ENCODE data around the gene SLCO4A1. TPM values are rescaled to one million over a fixed set of nuclear protein-coding genes. Genes with fewer than 3 reads are reported as not detected.

The SLCO4A1 gene
- total and polyA plus RNA-seq, 9 of the 15 experiments (the other 6 are each of a cell fraction or from before 2014, with no cell fraction given): 1.6 to 21.9 (median 12.8) TPM

GRCh38 chr20:62642666-62643520, 590 bp downstream of the SLCO4A1 start (continued):
- TF ChIP-seq SIN3A (IDR thresholded peaks at IDR 0.05; ENCODE audit: borderline replicate concordance in 2 of 2, control insufficient read depth in 1 of 2, low read depth in 2 of 2, low read length in 2 of 2): peak in 1 of 2 experiments; percentile 24; a peak in 1 of 4 replicates
- TF ChIP-seq, protein P1, sequence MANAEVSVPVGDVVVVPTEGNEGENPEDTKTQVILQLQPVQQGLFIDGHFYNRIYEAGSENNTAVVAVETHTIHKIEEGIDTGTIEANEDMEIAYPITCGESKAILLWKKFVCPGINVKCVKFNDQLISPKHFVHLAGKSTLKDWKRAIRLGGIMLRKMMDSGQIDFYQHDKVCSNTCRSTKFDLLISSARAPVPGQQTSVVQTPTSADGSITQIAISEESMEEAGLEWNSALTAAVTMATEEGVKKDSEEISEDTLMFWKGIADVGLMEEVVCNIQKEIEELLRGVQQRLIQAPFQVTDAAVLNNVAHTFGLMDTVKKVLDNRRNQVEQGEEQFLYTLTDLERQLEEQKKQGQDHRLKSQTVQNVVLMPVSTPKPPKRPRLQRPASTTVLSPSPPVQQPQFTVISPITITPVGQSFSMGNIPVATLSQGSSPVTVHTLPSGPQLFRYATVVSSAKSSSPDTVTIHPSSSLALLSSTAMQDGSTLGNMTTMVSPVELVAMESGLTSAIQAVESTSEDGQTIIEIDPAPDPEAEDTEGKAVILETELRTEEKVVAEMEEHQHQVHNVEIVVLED (CRISPR knock-in tag; IDR thresholded peaks at IDR 0.05): no peak
- 0 out of 4 replicates have a peak, but pooled peaks of 1 of the 2 experiments have one; percentile 9 for TF ChIP-seq TEAD1 (CRISPR knock-in tag; IDR thresholded peaks at IDR 0.05)
- TF ChIP-seq UBTF (IDR thresholded peaks at IDR 0.05; ENCODE audit: borderline replicate concordance in 1 of 2, low read depth in 2 of 2, low read length in 2 of 2): peak; percentile 50 to 57; a peak in 2 of 4 replicates
- TF ChIP-seq E2F3 (CRISPR knock-in tag; IDR thresholded peaks at IDR 0.05): no peak
- no peak for TF ChIP-seq ZNF140 (CRISPR knock-in tag; IDR thresholded peaks at IDR 0.05)
- TF ChIP-seq COPS2 (conservative IDR thresholded peaks at IDR 0.05): no peak
- TF ChIP-seq NFIX (CRISPR knock-in tag; IDR thresholded peaks at IDR 0.05; ENCODE audit: low read depth): no peak
- peak; percentile 16; the same call in 1 of the 2 replicates for TF ChIP-seq ETS1 (conservative IDR thresholded peaks at IDR 0.05; ENCODE audit: control insufficient read depth, low read depth, low read length)
- no peak for TF ChIP-seq POLR2H (tag; IDR thresholded peaks at IDR 0.05; ENCODE audit: low read depth)
- peak; percentile 29; the same call in 1 of the 2 replicates for TF ChIP-seq CREM (IDR thresholded peaks at IDR 0.05; ENCODE audit: low read depth)
- no peak for TF ChIP-seq ZNF445 (CRISPR knock-in tag; IDR thresholded peaks at IDR 0.05; ENCODE audit: low read depth)
- TF ChIP-seq, protein P2, sequence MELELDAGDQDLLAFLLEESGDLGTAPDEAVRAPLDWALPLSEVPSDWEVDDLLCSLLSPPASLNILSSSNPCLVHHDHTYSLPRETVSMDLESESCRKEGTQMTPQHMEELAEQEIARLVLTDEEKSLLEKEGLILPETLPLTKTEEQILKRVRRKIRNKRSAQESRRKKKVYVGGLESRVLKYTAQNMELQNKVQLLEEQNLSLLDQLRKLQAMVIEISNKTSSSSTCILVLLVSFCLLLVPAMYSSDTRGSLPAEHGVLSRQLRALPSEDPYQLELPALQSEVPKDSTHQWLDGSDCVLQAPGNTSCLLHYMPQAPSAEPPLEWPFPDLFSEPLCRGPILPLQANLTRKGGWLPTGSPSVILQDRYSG (tag; conservative IDR thresholded peaks at IDR 0.05; ENCODE audit: low read depth): no peak
- no peak for TF ChIP-seq EGR1 (conservative IDR thresholded peaks at IDR 0.05)
- peak; percentile 39 for TF ChIP-seq RBBP5 (IDR thresholded peaks at IDR 0.05; ENCODE audit: borderline replicate concordance, insufficient read depth, low read length, poor library complexity, severe bottlenecking)
- no peak for TF ChIP-seq BRCA1 (IDR thresholded peaks at IDR 0.05)
- TF ChIP-seq BRCA1 (CRISPR knock-in tag; IDR thresholded peaks at IDR 0.05): 0 out of 2 replicates have a peak, but pooled peaks have one; percentile 38
- TF ChIP-seq MAZ (CRISPR knock-in tag; conservative IDR thresholded peaks at IDR 0.05 in 1 of 2, IDR thresholded peaks at IDR 0.05 in 1 of 2): no peak
- no peak for TF ChIP-seq ZNF23 (CRISPR knock-in tag; IDR thresholded peaks at IDR 0.05)
- TF ChIP-seq ZNF3 (CRISPR knock-in tag; IDR thresholded peaks at IDR 0.05): no peak

All from K562 (cell line).